H9 (cell line): Measurements from ENCODE around the gene ZNF117. TPM values are rescaled to one million over a fixed set of nuclear protein-coding genes. Genes with fewer than 3 reads are reported as not detected.

Source experiments
- DNase-seq: peaks from one replicate; pipeline ENCODE4 v3.0.0-alpha.2; 2017
- H2AFZ ChIP-seq: one replicate; pipeline ENCODE4 v1.6.1; 2013; ENCODE audit warnings: mild to moderate bottlenecking, low read length, control low read depth, moderate library complexity
- H2AK5ac ChIP-seq: 2 replicates; pipeline ENCODE4 v1.6.1; 2013; ENCODE audit warnings: low read length, control low read depth, mixed read lengths; ENCODE audit not compliant: insufficient read length
- H2BK120ac ChIP-seq: one replicate; pipeline ENCODE4 v1.6.1; 2013; ENCODE audit warnings: low read depth, mild to moderate bottlenecking, low read length, control low read depth, inconsistent platforms; ENCODE audit not compliant: poor library complexity, severe bottlenecking
- H2BK12ac ChIP-seq: 2 replicates; pipeline ENCODE4 v1.6.1; 2013; ENCODE audit warnings: low read length, control low read depth, mixed read lengths, low read depth; ENCODE audit not compliant: insufficient read length
- H2BK15ac ChIP-seq: 2 replicates; pipeline ENCODE4 v1.6.1; 2013; ENCODE audit warnings: low read depth, low read length, control low read depth
- H2BK20ac ChIP-seq: one replicate; pipeline ENCODE4 v1.6.1; 2013; ENCODE audit warnings: low read depth, mild to moderate bottlenecking, low read length, control low read depth, inconsistent platforms; ENCODE audit not compliant: poor library complexity, severe bottlenecking
- H2BK5ac ChIP-seq: 2 replicates; pipeline ENCODE4 v1.6.1; 2013; ENCODE audit warnings: low read length, control low read depth, mixed read lengths; ENCODE audit not compliant: insufficient read length
- H3K14ac ChIP-seq: 2 replicates; pipeline ENCODE4 v1.6.1; 2013; ENCODE audit warnings: low read length, control low read depth; ENCODE audit not compliant: insufficient read depth
- H3K18ac ChIP-seq: 2 replicates; pipeline ENCODE4 v1.6.1; 2013; ENCODE audit warnings: low read depth, mild to moderate bottlenecking, mixed read lengths, low read length, control low read depth; ENCODE audit not compliant: insufficient read length
- H3K23ac ChIP-seq: 2 replicates; pipeline ENCODE4 v1.6.1; 2013; ENCODE audit warnings: low read length, control low read depth, mixed read lengths, low read depth; ENCODE audit not compliant: insufficient read length
- H3K23me2 ChIP-seq: 2 replicates; pipeline ENCODE4 v1.6.1; 2013; ENCODE audit warnings: low read depth, mild to moderate bottlenecking, mixed read lengths, low read length, control low read depth; ENCODE audit not compliant: insufficient read length, poor library complexity, severe bottlenecking
- H3K27ac ChIP-seq: 2 replicates; pipeline ENCODE4 v1.5.1; 2013; ENCODE audit warnings: low read length, control low read depth, mixed read lengths, low read depth; ENCODE audit not compliant: insufficient read length
- H3K27me3 ChIP-seq: 2 replicates; pipeline ENCODE4 v1.6.1; 2013; ENCODE audit warnings: low read length, control low read depth, inconsistent platforms; ENCODE audit not compliant: insufficient read depth
- H3K4ac ChIP-seq: 2 replicates; pipeline ENCODE4 v1.6.1; 2013; ENCODE audit warnings: low read depth, mild to moderate bottlenecking, control low read depth, inconsistent platforms, low read length, moderate library complexity
- H3K4me1 ChIP-seq: 2 replicates; pipeline ENCODE4 v1.6.1; 2013; ENCODE audit warnings: low read length, control low read depth, inconsistent platforms; ENCODE audit not compliant: insufficient read depth
- H3K4me2 ChIP-seq: 2 replicates; pipeline ENCODE4 v1.6.1; 2013; ENCODE audit warnings: low read length, control low read depth, mixed read lengths; ENCODE audit not compliant: insufficient read length, insufficient read depth
- H3K56ac ChIP-seq: 2 replicates; pipeline ENCODE4 v1.6.1; 2013; ENCODE audit warnings: low read depth, mild to moderate bottlenecking, mixed read lengths, low read length, control low read depth; ENCODE audit not compliant: insufficient read length
- H3K79me1 ChIP-seq: 2 replicates; pipeline ENCODE4 v1.6.1; 2013; ENCODE audit warnings: low read depth, mild to moderate bottlenecking, moderate library complexity, low read length, control low read depth, inconsistent platforms; ENCODE audit not compliant: insufficient read depth, poor library complexity, severe bottlenecking
- H3K79me2 ChIP-seq: 2 replicates; pipeline ENCODE4 v1.6.1; 2013; ENCODE audit warnings: low read length, control low read depth, inconsistent platforms; ENCODE audit not compliant: insufficient read depth
- H3K9ac ChIP-seq: 2 replicates; pipeline ENCODE4 v1.6.1; 2013; ENCODE audit warnings: low read length, control low read depth, mixed read lengths; ENCODE audit not compliant: insufficient read length; ENCODE audit errors: extremely low read depth
- H3K9me3 ChIP-seq: one replicate; pipeline ENCODE4 v1.6.1; 2013; ENCODE audit warnings: low read depth, low read length, inconsistent platforms; ENCODE audit not compliant: control insufficient read depth
- H3T11ph ChIP-seq: one replicate; pipeline ENCODE4 v1.6.1; 2013; ENCODE audit warnings: mild to moderate bottlenecking, low read length, control low read depth, inconsistent platforms
- H4K20me1 ChIP-seq: one replicate; pipeline ENCODE4 v1.6.1; 2013; ENCODE audit not compliant: control insufficient read depth, insufficient read length, insufficient read depth
- H4K5ac ChIP-seq: 2 replicates; pipeline ENCODE4 v1.6.1; 2013; ENCODE audit warnings: low read depth, mild to moderate bottlenecking, mixed read lengths, low read length, control low read depth; ENCODE audit not compliant: insufficient read length
- H4K8ac ChIP-seq: replicated peaks from 2 replicates; pipeline ENCODE4 v1.6.1; 2013; ENCODE audit warnings: low read length, control low read depth, mixed read lengths, low read depth; ENCODE audit not compliant: insufficient read length
- H4K91ac ChIP-seq: 2 replicates; pipeline ENCODE4 v1.6.1; 2013; ENCODE audit warnings: low read depth, mild to moderate bottlenecking, moderate library complexity, mixed read lengths, low read length, control low read depth; ENCODE audit not compliant: insufficient read length
- H3K27ac Mint-ChIP-seq, 3 experiments: 2 replicates in 2 of 3; 3 replicates in 1 of 3; pipeline ENCODE4 v1.8.0; 2020 to 2021; ENCODE audit warnings: mixed read lengths in 3 of 3, mild to moderate bottlenecking in 1 of 3, moderate library complexity in 1 of 3
- H3K27me3 Mint-ChIP-seq: 2 replicates; pipeline ENCODE4 v1.8.0; 2021; ENCODE audit warnings: low read depth, mild to moderate bottlenecking, moderate library complexity, mixed read lengths
- H3K36me3 Mint-ChIP-seq, 3 experiments: 2 replicates in 2 of 3; 3 replicates in 1 of 3; pipeline ENCODE4 v1.8.0; 2020 to 2021; ENCODE audit warnings: low read depth in 3 of 3, mixed read lengths in 3 of 3; ENCODE audit not compliant: insufficient read depth in 1 of 3
- H3K4me1 Mint-ChIP-seq, 2 experiments: 2 replicates each; pipeline ENCODE4 v1.8.0; 2020; ENCODE audit warnings: mixed read lengths in 2 of 2
- H3K4me3 Mint-ChIP-seq, 2 experiments: 2 replicates in 1 of 2; 3 replicates in 1 of 2; pipeline ENCODE4 v1.8.0; 2020 to 2021; ENCODE audit warnings: mild to moderate bottlenecking in 2 of 2, mixed read lengths in 2 of 2, moderate library complexity in 1 of 2
- H3K9me3 Mint-ChIP-seq, 2 experiments: 2 replicates in 1 of 2; 3 replicates in 1 of 2; pipeline ENCODE4 v1.8.0; 2020; ENCODE audit warnings: mild to moderate bottlenecking in 2 of 2, mixed read lengths in 2 of 2, moderate library complexity in 1 of 2
- CTCF ChIP-seq: fragments of 200-600 bp; sonication (generic); conservative IDR thresholded peaks from 3 replicates; pipeline ENCODE4 v1.8.0; 2021; ENCODE audit warnings: antibody characterized with exemption, mild to moderate bottlenecking
- WGBS: extraction: QIAGEN DNeasy Blood & Tissue Kit; methylation state at CpG from one replicate; pipeline ENCODE4 v1.1.7; 2013; ENCODE audit warnings: missing lambda C conversion rate, low lambda C conversion rate, mixed read lengths; ENCODE audit not compliant: insufficient read length; ENCODE audit errors: extremely low coverage; 5-methylcytosine and 5-hydroxymethylcytosine counted together
- total RNA-seq: library from RNA; stranded (reverse); gene quantifications from 2 replicates; pipeline ENCODE4 v1.2.1, GENCODE V29; 2021

Gene ZNF117
- total RNA-seq, 1 experiment from 2014 or later, result 13.6 TPM

GRCh38 chr7:64992971-64993370, 2.1 kb upstream of the ZNF117 start:
- no peak overlapping the region for H3K9ac ChIP-seq
- peaks cover 41% of the 10 kb centered on the region for H3K9me3 ChIP-seq
- peaks cover 78 to 86% (median 80%) of the 10 kb centered on the region in 3 experiments for H3K36me3 Mint-ChIP-seq

More at GRCh38 chr7:64992971-64993370, 2.1 kb upstream of the ZNF117 start:
- Histone ChIP-seq H2BK15ac (no peak overlapping the region), H2BK20ac (no peak overlapping the region), H3T11ph (no peak overlapping the region), H4K8ac (no peak overlapping the region), H4K20me1 (no peaks in the 10 kb centered on the region), H3K23me2 (no peaks in the 10 kb centered on the region), H3K4ac (no peak overlapping the region), H2BK120ac (no peak overlapping the region), H2BK12ac (no peak overlapping the region), H3K56ac (no peak overlapping the region), H3K18ac (no peak overlapping the region), H3K79me2 (no peaks in the 10 kb centered on the region), H2AK5ac (no peak overlapping the region), H3K23ac (no peak overlapping the region), H3K79me1 (no peaks in the 10 kb centered on the region), H3K27me3 (no peaks in the 10 kb centered on the region), H4K91ac (no peak overlapping the region), H2AFZ (no peak overlapping the region), H4K5ac (no peak overlapping the region), H3K4me1 (no peaks in the 10 kb centered on the region), H3K27ac (no peak overlapping the region), H3K4me2 (no peak overlapping the region), H2BK5ac (no peak overlapping the region), H3K14ac (no peak overlapping the region)
- no peak for DNase-seq
- Mint-ChIP-seq H3K9me3 (peaks cover 83 to 89% of the 10 kb centered on the region in 2 experiments), H3K4me3 (no peak overlapping the region), H3K27ac (no peak overlapping the region), H3K4me1 (peaks cover 5 to 6% of the 10 kb centered on the region in 2 experiments), H3K27me3 (no peaks in the 10 kb centered on the region)
- TF ChIP-seq CTCF, result no peak
- WGBS, result no CpG with 5 or more reads among the region's 5 CpGs
